ENCODE data around the gene EBF4. TPM values are rescaled to one million over a fixed set of nuclear protein-coding genes. Genes with fewer than 3 reads are reported as not detected.
A peak's percentile ranks its signal among the peaks of the same experiment; 100 is the strongest.

Gene EBF4
- total and polyA plus RNA-seq, 2 of the 8 experiments (the other 6 are each of a cell fraction or from before 2014, with no cell fraction given): 1.2 to 2.9 TPM

DNA sequence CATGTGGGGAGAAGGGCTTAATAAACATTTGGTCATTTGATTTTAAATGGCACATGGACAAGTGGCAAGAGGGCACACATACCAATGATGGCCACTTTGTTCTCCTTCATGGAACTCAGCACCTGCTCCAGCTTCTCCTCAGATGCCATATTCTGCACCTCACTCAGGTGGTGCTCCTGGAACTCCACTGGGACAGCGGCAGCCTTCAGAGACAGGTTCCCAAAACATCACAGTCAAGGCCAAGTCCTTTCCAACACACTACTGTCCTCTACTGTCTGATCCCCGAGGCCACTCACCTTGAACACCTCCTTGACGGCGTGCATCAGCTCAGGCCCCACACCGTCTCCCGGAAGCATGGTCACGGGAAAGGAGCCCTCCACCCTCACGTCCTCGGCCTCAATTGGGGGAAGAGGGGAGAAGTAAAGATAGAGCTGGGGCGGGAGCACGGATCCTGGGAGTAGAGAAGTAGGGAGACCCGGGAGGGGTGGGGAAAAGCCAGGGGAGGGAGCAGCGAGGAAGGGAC is 29.2 kb upstream of the EBF4 start:
- peak overlapping the region; percentile 27 for H3K4ac ChIP-seq (replicated peaks; ENCODE audit: insufficient read length, low read depth, low read length)
- H3K23ac ChIP-seq (ENCODE audit: insufficient read length): no peak overlapping the region
- H3K56ac ChIP-seq (replicated peaks; ENCODE audit: insufficient read length, low read depth, low read length): no peak overlapping the region
- no peak overlapping the region for H2BK20ac ChIP-seq (ENCODE audit: low read length)
- peak overlapping the region; percentile 98 for H4K8ac ChIP-seq (ENCODE audit: extremely low read depth, insufficient read depth, low read length)
- H2BK12ac ChIP-seq (ENCODE audit: low read depth, low read length): no peak overlapping the region
- peaks cover 3% of the 10 kb centered on the region; the same call in 1 of the 2 replicates for H3K79me1 ChIP-seq (ENCODE audit: low read depth, low read length)
- no peak for FAIRE-seq
- no peak overlapping the region for H2BK15ac ChIP-seq (ENCODE audit: low read length)
- ChIA-PET CTCF (ENCODE audit: partially characterized antibody) (interaction anchor here (1.1 to 1.3 kb wide), 3 partner anchors 8 to 68 kb away, joined by 3 to 6 read pairs (median 5); no protein-coding TSS in a partner anchor), POLR2A (ENCODE audit: partially characterized antibody) (interaction anchor here (1.2 to 28.5 kb wide), 8 partner anchors 9 to 540 kb away, joined by 3 to 463 read pairs (median 6); partner anchors contain the start of genes NOP56, PTPRA and SNRPB)
- peak overlapping the region; percentile 81 for H4K91ac ChIP-seq (replicated peaks; ENCODE audit: insufficient read length, low read length)
- peak overlapping the region; percentile 93 to 96 (median 96) for H3K4me3 ChIP-seq (ENCODE audit: extremely low read depth in 1 of 4, insufficient read depth in 2 of 4, low read depth in 3 of 4, low read length in 4 of 4)
- H3K27me3 ChIP-seq (replicated peaks in 1 of 4; ENCODE audit: control insufficient read depth in 3 of 4, extremely low read depth in 1 of 4, insufficient read depth in 3 of 4, low read length in 3 of 4): no peaks in the 10 kb centered on the region; a peak in 2 of 7 replicates
- H3K18ac ChIP-seq (ENCODE audit: extremely low read depth, low read length): no peak overlapping the region
- peak overlapping the region; percentile 76 to 92 (median 82) for H3K9ac ChIP-seq (replicated peaks in 1 of 4; ENCODE audit: extremely low read depth in 1 of 4, low read depth in 3 of 4, low read length in 3 of 4)
- peak overlapping the region; percentile 61; the same call in 1 of the 2 replicates for H2BK5ac ChIP-seq (ENCODE audit: low read depth, low read length)
- no peak for TF ChIP-seq SUZ12 (IDR thresholded peaks at IDR 0.05; ENCODE audit: low read length)
- TF ChIP-seq POLR2A (IDR thresholded peaks at IDR 0.05; ENCODE audit: control extremely low read depth in 1 of 2, low read depth in 2 of 2, low read length in 2 of 2): no peak
- no peak for TF ChIP-seq JUN (IDR thresholded peaks at IDR 0.05; ENCODE audit: low read depth, low read length)
- TF ChIP-seq SIRT6 (IDR thresholded peaks at IDR 0.05; ENCODE audit: low read length): no peak
- no peak for TF ChIP-seq CREB1 (IDR thresholded peaks at IDR 0.05)
- TF ChIP-seq RXRA (IDR thresholded peaks at IDR 0.05; ENCODE audit: insufficient read depth, low read depth, low read length): no peak
- no peak for TF ChIP-seq POU5F1 (IDR thresholded peaks at IDR 0.05; ENCODE audit: low read depth, low read length)
- TF ChIP-seq EGR1 (IDR thresholded peaks at IDR 0.05; ENCODE audit: borderline replicate concordance, low read depth, low read length): no peak
- TF ChIP-seq, protein P1, sequence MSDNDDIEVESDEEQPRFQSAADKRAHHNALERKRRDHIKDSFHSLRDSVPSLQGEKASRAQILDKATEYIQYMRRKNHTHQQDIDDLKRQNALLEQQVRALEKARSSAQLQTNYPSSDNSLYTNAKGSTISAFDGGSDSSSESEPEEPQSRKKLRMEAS (IDR thresholded peaks at IDR 0.05): no peak
- no peak for TF ChIP-seq MAFK (IDR thresholded peaks at IDR 0.05; ENCODE audit: low read depth, low read length)
- TF ChIP-seq POLR2AphosphoS5 (IDR thresholded peaks at IDR 0.05; ENCODE audit: low read depth, low read length): no peak
- no peak for TF ChIP-seq BCL11A (IDR thresholded peaks at IDR 0.05; ENCODE audit: low read depth in 2 of 2, low read length in 2 of 2)
- DNase-seq (ENCODE audit: low read depth in 1 of 2, low spot score in 2 of 2): no peak
- H4K5ac ChIP-seq (ENCODE audit: insufficient read length, low read depth, low read length): peak overlapping the region; percentile 49
- WGBS, 2 experiments (ENCODE audit: extremely low coverage in 1 of 2, insufficient coverage in 1 of 2, insufficient read length in 1 of 2, insufficient replicate concordance in 2 of 2, low coverage in 1 of 2, low lambda C conversion rate in 2 of 2, missing lambda C conversion rate in 1 of 2): 20% methylated on average over 11 of the region's 13 CpGs; no CpG with 5 or more reads in 1 of the 2 experiments
- peak overlapping the region; percentile 81 to 100 for H3K4me2 ChIP-seq (ENCODE audit: insufficient read depth in 1 of 2, low read depth in 2 of 2, low read length in 2 of 2)
- no peak overlapping the region for H2AK5ac ChIP-seq (ENCODE audit: low read depth, low read length)
- no peak overlapping the region for H2BK120ac ChIP-seq (replicated peaks; ENCODE audit: low read depth, low read length)
- no peak overlapping the region for H3K14ac ChIP-seq (ENCODE audit: insufficient read length)
- H3K79me2 ChIP-seq (ENCODE audit: control insufficient read depth in 1 of 2, insufficient read depth in 2 of 2, low read length in 2 of 2): peaks cover 0 to 10% of the 10 kb centered on the region in 2 experiments; a peak in 2 of 4 replicates
- no peak overlapping the region for H2AFZ ChIP-seq (ENCODE audit: low read length)
- H4K20me1 ChIP-seq (replicated peaks in 1 of 2; ENCODE audit: control insufficient read depth in 1 of 2, insufficient read depth in 2 of 2, low read length in 2 of 2): peaks cover 0 to 8% of the 10 kb centered on the region in 2 experiments
- peak overlapping the region; percentile 78 for H3K27ac ChIP-seq (ENCODE audit: low read depth, low read length)
- peaks cover 2 to 37% (median 22%) of the 10 kb centered on the region in 4 experiments; a peak in 7 of 8 replicates for H3K36me3 ChIP-seq (ENCODE audit: control insufficient read depth in 2 of 4, insufficient read depth in 4 of 4, low read length in 3 of 4)
- H3K23me2 ChIP-seq (ENCODE audit: low read depth, low read length): peaks cover 5% of the 10 kb centered on the region; the same call in 1 of the 2 replicates
- H3K4me1 ChIP-seq (replicated peaks in 1 of 4; ENCODE audit: control insufficient read depth in 3 of 4, insufficient read depth in 4 of 4, low read length in 3 of 4): peaks cover 0 to 4% (median under 1%) of the 10 kb centered on the region in 4 experiments; a peak in 3 of 7 replicates
- H3K9me3 ChIP-seq (ENCODE audit: insufficient read depth in 2 of 2, low read depth in 1 of 2, low read length in 1 of 2): no peaks in the 10 kb centered on the region

Measured in H1 (cell line).